ENCODE measurements around the gene ACTA2. TPM values are rescaled to one million over a fixed set of nuclear protein-coding genes. Genes with fewer than 3 reads are reported as not detected.

ACTA2 gene
- total RNA-seq, 1 experiment from 2014 or later, result 2.4 TPM

- Histone ChIP-seq H2AK5ac (ENCODE audit: insufficient read length, low read length) (no peak overlapping the region), H3K79me1 (ENCODE audit: insufficient read depth, low read depth, low read length, poor library complexity, severe bottlenecking) (no peaks in the 10 kb centered on the region), H2BK120ac (ENCODE audit: low read depth, low read length, poor library complexity, severe bottlenecking) (no peak overlapping the region), H3T11ph (ENCODE audit: low read length) (no peak overlapping the region), H4K5ac (ENCODE audit: insufficient read length, low read depth, low read length) (no peak overlapping the region), H3K27ac (ENCODE audit: insufficient read length, low read depth, low read length) (no peak overlapping the region), H3K9ac (ENCODE audit: extremely low read depth, insufficient read length, low read length) (no peak overlapping the region), H3K4me1 (ENCODE audit: insufficient read depth, low read length) (no peaks in the 10 kb centered on the region), H3K79me2 (ENCODE audit: insufficient read depth, low read length) (no peaks in the 10 kb centered on the region), H2BK5ac (ENCODE audit: insufficient read length, low read length) (no peak overlapping the region), H3K4ac (ENCODE audit: low read depth, low read length) (no peak overlapping the region), H2AFZ (ENCODE audit: low read length) (no peak overlapping the region), H4K8ac (replicated peaks; ENCODE audit: insufficient read length, low read depth, low read length) (no peak overlapping the region), H3K4me2 (ENCODE audit: insufficient read depth, insufficient read length, low read length) (no peak overlapping the region), H3K23me2 (ENCODE audit: insufficient read length, low read depth, low read length, poor library complexity, severe bottlenecking) (no peaks in the 10 kb centered on the region), H3K56ac (ENCODE audit: insufficient read length, low read depth, low read length) (no peak overlapping the region), H3K18ac (ENCODE audit: insufficient read length, low read depth, low read length) (no peak overlapping the region), H3K27me3 (ENCODE audit: insufficient read depth, low read length) (no peaks in the 10 kb centered on the region), H2BK20ac (ENCODE audit: low read depth, low read length, poor library complexity, severe bottlenecking) (no peak overlapping the region), H2BK15ac (ENCODE audit: low read depth, low read length) (no peak overlapping the region), H4K20me1 (ENCODE audit: control insufficient read depth, insufficient read depth, insufficient read length) (no peaks in the 10 kb centered on the region), H3K23ac (ENCODE audit: insufficient read length, low read depth, low read length) (no peak overlapping the region), H4K91ac (ENCODE audit: insufficient read length, low read depth, low read length) (no peak overlapping the region), H3K9me3 (ENCODE audit: control insufficient read depth, low read depth, low read length) (no peaks in the 10 kb centered on the region), H3K14ac (ENCODE audit: insufficient read depth, low read length) (peak overlapping the region; percentile 20; the same call in 1 of the 2 replicates), H2BK12ac (ENCODE audit: insufficient read length, low read depth, low read length) (no peak overlapping the region)
- H3K27ac Mint-ChIP-seq, result peak overlapping the region in 1 of 3 experiments; percentile 11; a peak in 1 of 7 replicates
- no peaks in the 10 kb centered on the region for H3K36me3 Mint-ChIP-seq (ENCODE audit: insufficient read depth in 1 of 3, low read depth in 3 of 3)
- H3K9me3 Mint-ChIP-seq, result no peaks in the 10 kb centered on the region
- no CpG with 5 or more reads among the region's 5 CpGs for WGBS (ENCODE audit: extremely low coverage, insufficient read length, low lambda C conversion rate)
- no peak overlapping the region for H3K4me3 Mint-ChIP-seq
- peaks cover 4 to 8% of the 10 kb centered on the region in 2 experiments; a peak in 1 of 4 replicates for H3K4me1 Mint-ChIP-seq
- TF ChIP-seq CTCF (conservative IDR thresholded peaks at IDR 0.05), result no peak
- no peak for DNase-seq
- no peaks in the 10 kb centered on the region for H3K27me3 Mint-ChIP-seq (ENCODE audit: low read depth)
These were observed 48.6 kb upstream of the ACTA2 start for GRCh38 chr10:89001024-89001728.
